CD14-positive monocyte (primary cell): ENCODE measurements around the gene ADRM1. TPM values are rescaled to one million over a fixed set of nuclear protein-coding genes. Genes with fewer than 3 reads are reported as not detected.

Experiments
- DNase-seq, 3 donors: peaks; one replicate each; pipeline ENCODE4 v3.0.0-alpha.2; 2011 to 2022
- H2AFZ ChIP-seq: 2 replicates; pipeline ENCODE4 v1.6.0; 2012; ENCODE audit warnings: mild to moderate bottlenecking, low read depth, low read length, inconsistent platforms; ENCODE audit not compliant: insufficient read depth, poor library complexity, severe bottlenecking
- H3K27ac ChIP-seq, 2 donors: 1 replicate in 1 of 2; 2 replicates in 1 of 2; pipeline ENCODE4 v1.5.1; 2012 to 2013; ENCODE audit warnings: low read length in 2 of 2, control low read depth in 1 of 2, inconsistent platforms in 1 of 2, low read depth in 1 of 2, mild to moderate bottlenecking in 1 of 2
- H3K27me3 ChIP-seq, 2 donors: one replicate each; pipeline versions ENCODE4 v1.6.0 to v1.6.1; 2011 to 2013; ENCODE audit warnings: low read length in 2 of 2; ENCODE audit not compliant: control insufficient read depth in 2 of 2, insufficient read depth in 2 of 2
- H3K36me3 ChIP-seq, 2 donors: replicated peaks in 1 of 2; 1 replicate in 1 of 2; 2 replicates in 1 of 2; pipeline versions ENCODE4 v1.5.1 to v1.6.1; 2012 to 2013; ENCODE audit warnings: low read length in 2 of 2, control low read depth in 1 of 2, inconsistent platforms in 1 of 2, mild to moderate bottlenecking in 1 of 2; ENCODE audit not compliant: insufficient read depth in 2 of 2, control insufficient read depth in 1 of 2
- H3K4me1 ChIP-seq, 2 donors: 1 replicate in 1 of 2; 2 replicates in 1 of 2; pipeline versions ENCODE4 v1.5.1 to v1.6.1; 2012 to 2013; ENCODE audit warnings: low read length in 2 of 2, control low read depth in 1 of 2, inconsistent platforms in 1 of 2, mild to moderate bottlenecking in 1 of 2, moderate library complexity in 1 of 2; ENCODE audit not compliant: insufficient read depth in 2 of 2, control insufficient read depth in 1 of 2
- H3K4me2 ChIP-seq: replicated peaks from 2 replicates; pipeline ENCODE3; 2012; ENCODE audit warnings: low read length, moderate library complexity, mild to moderate bottlenecking; ENCODE audit not compliant: poor library complexity, severe bottlenecking; ENCODE audit errors: extremely low read depth
- H3K4me3 ChIP-seq, 3 experiments: fragments of 200-600 bp in 1 of 3; sonication (generic) in 1 of 3; replicated peaks in 1 of 3; 1 replicate in 2 of 3; 2 replicates in 1 of 3; pipeline ENCODE4 v1.5.1; 2011 to 2013; ENCODE audit warnings: low read length in 3 of 3, mild to moderate bottlenecking in 3 of 3, control low read depth in 2 of 3, low read depth in 2 of 3, inconsistent platforms in 1 of 3, moderate library complexity in 1 of 3
- H3K79me2 ChIP-seq: 2 replicates; pipeline ENCODE4 v1.6.0; 2012; ENCODE audit warnings: mild to moderate bottlenecking, control low read depth, inconsistent platforms, low read length, moderate library complexity; ENCODE audit not compliant: insufficient read depth
- H3K9ac ChIP-seq: 2 replicates; pipeline ENCODE4 v1.6.0; 2017; ENCODE audit warnings: low read length, mild to moderate bottlenecking; ENCODE audit not compliant: insufficient read depth, poor library complexity, severe bottlenecking
- H3K9me3 ChIP-seq, 2 donors: replicated peaks in 1 of 2; 1 replicate in 1 of 2; 2 replicates in 1 of 2; pipeline versions ENCODE4 v1.5.1 to v1.6.1; 2012 to 2013; ENCODE audit warnings: low read length in 2 of 2, control low read depth in 1 of 2; ENCODE audit not compliant: control insufficient read depth in 1 of 2, insufficient read depth in 1 of 2
- H4K20me1 ChIP-seq: 2 replicates; pipeline ENCODE4 v1.6.0; 2012; ENCODE audit warnings: mild to moderate bottlenecking, low read length, control low read depth, moderate library complexity; ENCODE audit not compliant: insufficient read depth
- H3K27ac Mint-ChIP-seq, 7 donors: one replicate each; pipeline ENCODE4 v1.8.0; 2020; ENCODE audit warnings: mild to moderate bottlenecking in 7 of 7, mixed read lengths in 7 of 7, moderate library complexity in 6 of 7, inconsistent platforms in 2 of 7
- H3K27me3 Mint-ChIP-seq, 3 donors: one replicate each; pipeline ENCODE4 v1.8.0; 2021 to 2022; ENCODE audit warnings: low read depth in 3 of 3, mild to moderate bottlenecking in 3 of 3, mixed read lengths in 3 of 3, moderate library complexity in 3 of 3, inconsistent platforms in 1 of 3
- H3K36me3 Mint-ChIP-seq, 2 donors: one replicate each; pipeline ENCODE4 v1.8.0; 2020; ENCODE audit warnings: mixed read lengths in 2 of 2, inconsistent platforms in 1 of 2, mild to moderate bottlenecking in 1 of 2
- H3K4me1 Mint-ChIP-seq: one replicate; pipeline ENCODE4 v1.8.0; 2020; ENCODE audit warnings: mild to moderate bottlenecking, mixed read lengths
- H3K4me3 Mint-ChIP-seq, 2 donors: one replicate each; pipeline ENCODE4 v1.8.0; 2020; ENCODE audit warnings: mild to moderate bottlenecking in 2 of 2, mixed read lengths in 2 of 2, moderate library complexity in 1 of 2
- H3K9me3 Mint-ChIP-seq, 7 donors: one replicate each; pipeline ENCODE4 v1.8.0; 2020 to 2022; ENCODE audit warnings: mixed read lengths in 7 of 7, mild to moderate bottlenecking in 6 of 7, moderate library complexity in 6 of 7, inconsistent platforms in 2 of 7
- WGBS: methylation state at CpG from one replicate; pipeline ENCODE4 v1.1.5; 2013; ENCODE audit warnings: missing lambda C conversion rate; ENCODE audit not compliant: insufficient coverage; 5-methylcytosine and 5-hydroxymethylcytosine counted together
- intact Hi-C, 2 donors: fragments of 100-400 bp; cut with micrococcal nuclease; formaldehyde crosslinking; loops; one replicate each; pipeline versions ENCODE4 v1.15.0 to v1.15.1; 2023
- polyA plus RNA-seq, 3 donors: library from polyadenylated mRNA; depleted of rRNA in 1 of 3; unstranded in 2 of 3; stranded (reverse) in 1 of 3; fragments of 300-500 nt in 2 of 3; fragments of >200 nt in 1 of 3; fragmentation: Illumina TruSeq in 2 of 3; gene quantifications; 1 replicate in 2 of 3; 2 replicates in 1 of 3; pipeline ENCODE4 v1.2.3, GENCODE V29; 2012 to 2021
- TF ChIP-seq, protein P1 (sequence below): fragments of 200-600 bp; IDR thresholded peaks from one replicate; pipeline ENCODE4 v1.8.0; 2022; ENCODE audit warnings: antibody characterized with exemption, mild to moderate bottlenecking

The ADRM1 gene
- polyA plus RNA-seq, 3 donors = 63.3 to 81.5 (median 72.5) TPM

DNA sequence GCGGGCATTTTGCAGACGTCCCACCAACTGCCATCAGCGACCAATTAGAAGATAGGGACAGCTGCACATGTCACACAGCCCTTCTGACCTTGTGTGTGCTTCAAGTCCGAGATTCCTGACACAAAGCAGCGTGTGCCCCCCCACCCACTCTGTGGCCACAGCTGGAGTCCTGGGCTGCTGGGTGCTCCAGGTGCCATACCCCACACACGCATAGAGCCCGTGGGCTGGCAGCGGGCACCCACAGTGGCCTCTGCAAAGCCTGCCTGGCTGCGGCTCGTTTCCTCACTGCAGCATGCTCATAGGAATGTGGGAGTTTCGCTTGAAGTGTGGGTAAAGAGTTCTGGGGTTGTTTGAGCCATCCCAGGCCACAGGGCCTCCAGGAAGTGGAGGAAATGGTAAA is 2.5 kb upstream of the ADRM1 start:
- Mint-ChIP-seq H3K27ac (peak overlapping the region in 1 of 7 donors; percentile 80), H3K4me3 (no peak overlapping the region), H3K4me1 (peaks cover 22% of the 10 kb centered on the region), H3K27me3 (peaks cover 0 to 3% (median 3%) of the 10 kb centered on the region in 3 donors), H3K9me3 (no peaks in the 10 kb centered on the region), H3K36me3 (peaks cover 19 to 37% of the 10 kb centered on the region in 2 donors)
- Histone ChIP-seq H3K9me3 (no peaks in the 10 kb centered on the region), H3K4me3 (no peak overlapping the region), H3K4me1 (peaks cover 17 to 18% of the 10 kb centered on the region in 2 donors), H3K9ac (no peak overlapping the region), H3K4me2 (no peak overlapping the region), H4K20me1 (peaks cover 20% of the 10 kb centered on the region), H3K27ac (no peak overlapping the region), H2AFZ (no peak overlapping the region), H3K79me2 (peaks cover 24% of the 10 kb centered on the region), H3K27me3 (no peaks in the 10 kb centered on the region), H3K36me3 (peaks cover 20 to 28% of the 10 kb centered on the region in 2 donors)
- TF ChIP-seq, protein P1, sequence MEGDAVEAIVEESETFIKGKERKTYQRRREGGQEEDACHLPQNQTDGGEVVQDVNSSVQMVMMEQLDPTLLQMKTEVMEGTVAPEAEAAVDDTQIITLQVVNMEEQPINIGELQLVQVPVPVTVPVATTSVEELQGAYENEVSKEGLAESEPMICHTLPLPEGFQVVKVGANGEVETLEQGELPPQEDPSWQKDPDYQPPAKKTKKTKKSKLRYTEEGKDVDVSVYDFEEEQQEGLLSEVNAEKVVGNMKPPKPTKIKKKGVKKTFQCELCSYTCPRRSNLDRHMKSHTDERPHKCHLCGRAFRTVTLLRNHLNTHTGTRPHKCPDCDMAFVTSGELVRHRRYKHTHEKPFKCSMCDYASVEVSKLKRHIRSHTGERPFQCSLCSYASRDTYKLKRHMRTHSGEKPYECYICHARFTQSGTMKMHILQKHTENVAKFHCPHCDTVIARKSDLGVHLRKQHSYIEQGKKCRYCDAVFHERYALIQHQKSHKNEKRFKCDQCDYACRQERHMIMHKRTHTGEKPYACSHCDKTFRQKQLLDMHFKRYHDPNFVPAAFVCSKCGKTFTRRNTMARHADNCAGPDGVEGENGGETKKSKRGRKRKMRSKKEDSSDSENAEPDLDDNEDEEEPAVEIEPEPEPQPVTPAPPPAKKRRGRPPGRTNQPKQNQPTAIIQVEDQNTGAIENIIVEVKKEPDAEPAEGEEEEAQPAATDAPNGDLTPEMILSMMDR = no peak
- 97% methylated on average over 11 of the region's 11 CpGs for WGBS
- intact Hi-C loops = loop anchor here (2.0 to 10.0 kb wide), 9 partner anchors 63 to 634 kb away; partner anchors contain the start of genes CABLES2 (in 1 of the 2), GID8 (in 1 of the 2), LSM14B (in 1 of the 2) and MTG2 (in 1 of the 2)
- no peak for DNase-seq

DNA sequence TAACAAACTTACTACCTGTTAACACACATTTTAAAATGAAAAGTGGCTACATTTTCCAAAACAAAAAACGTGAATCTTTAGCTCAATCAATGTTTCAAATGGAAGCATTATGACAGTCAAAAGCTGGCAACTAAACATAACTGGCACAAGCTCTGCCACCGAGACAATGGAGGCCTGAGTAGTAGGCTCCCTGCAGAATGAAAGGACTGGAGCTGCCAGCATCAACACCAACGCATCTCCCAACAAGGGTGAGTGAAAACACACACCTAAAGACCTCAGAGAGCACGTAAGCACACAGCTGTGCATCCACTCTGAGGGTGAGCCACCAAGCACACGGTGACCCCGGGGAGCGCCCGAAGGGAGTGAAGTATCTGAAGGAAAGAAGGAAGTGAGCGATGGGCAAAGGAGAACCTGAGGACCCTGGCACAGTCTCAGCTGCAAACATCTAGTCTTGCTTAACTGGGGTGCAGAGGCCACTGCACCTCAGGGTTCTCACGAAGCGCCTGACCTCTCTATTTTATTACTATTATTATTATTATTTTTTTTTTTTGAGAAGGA is 1.6 kb upstream of the ADRM1 start:
- Histone ChIP-seq H4K20me1 (peaks cover 29% of the 10 kb centered on the region), H3K79me2 (peaks cover 33% of the 10 kb centered on the region), H3K27me3 (no peaks in the 10 kb centered on the region), H3K9ac (no peak overlapping the region), H3K4me2 (no peak overlapping the region), H3K4me1 (peaks cover 17 to 18% of the 10 kb centered on the region in 2 donors), H2AFZ (no peak overlapping the region), H3K36me3 (peaks cover 21 to 28% of the 10 kb centered on the region in 2 donors), H3K27ac (peak overlapping the region in 1 of 2 donors; percentile 96), H3K9me3 (no peaks in the 10 kb centered on the region), H3K4me3 (no peak overlapping the region)
- DNase-seq = no peak
- H3K27me3 Mint-ChIP-seq = peaks cover 0 to 4% (median 3%) of the 10 kb centered on the region in 3 donors
- H3K36me3 Mint-ChIP-seq = peaks cover 18 to 38% of the 10 kb centered on the region in 2 donors
- peak overlapping the region in 1 of 2 donors; percentile 57 for H3K4me3 Mint-ChIP-seq
- intact Hi-C loops = loop anchor here (2.0 to 10.0 kb wide), 9 partner anchors 64 to 634 kb away; partner anchors contain the start of genes CABLES2 (in 1 of the 2), GID8 (in 1 of the 2), LSM14B (in 1 of the 2) and MTG2 (in 1 of the 2)
- H3K27ac Mint-ChIP-seq = peak overlapping the region in 5 of 7 donors; percentile 54 to 98 (median 93)
- TF ChIP-seq, protein P1 = no peak
- H3K9me3 Mint-ChIP-seq = no peaks in the 10 kb centered on the region
- H3K4me1 Mint-ChIP-seq = peaks cover 26% of the 10 kb centered on the region
- WGBS = 95% methylated on average over 8 of the region's 11 CpGs
